ENCODE measurements around the gene GRIK3.

The GRIK3 gene

GRCh38 chr1:37055631-37056030 lies 21.3 kb upstream of the GRIK3 start:
- ChIA-PET POLR2A (no interaction called here), CTCF (no interaction called here)
- DNase-seq (ENCODE audit: extremely low spot score) = no peak
- no peak for TF ChIP-seq L3MBTL2 (conservative IDR thresholded peaks at IDR 0.05)
- TF ChIP-seq ZNF384 (IDR thresholded peaks at IDR 0.05) = no peak
- TF ChIP-seq HDGF (IDR thresholded peaks at IDR 0.05; ENCODE audit: borderline replicate concordance) = no peak
- TF ChIP-seq BHLHE40 (IDR thresholded peaks at IDR 0.05; ENCODE audit: borderline replicate concordance) = no peak
- no peak for TF ChIP-seq SP1 (IDR thresholded peaks at IDR 0.05)
- TF ChIP-seq, protein P1, sequence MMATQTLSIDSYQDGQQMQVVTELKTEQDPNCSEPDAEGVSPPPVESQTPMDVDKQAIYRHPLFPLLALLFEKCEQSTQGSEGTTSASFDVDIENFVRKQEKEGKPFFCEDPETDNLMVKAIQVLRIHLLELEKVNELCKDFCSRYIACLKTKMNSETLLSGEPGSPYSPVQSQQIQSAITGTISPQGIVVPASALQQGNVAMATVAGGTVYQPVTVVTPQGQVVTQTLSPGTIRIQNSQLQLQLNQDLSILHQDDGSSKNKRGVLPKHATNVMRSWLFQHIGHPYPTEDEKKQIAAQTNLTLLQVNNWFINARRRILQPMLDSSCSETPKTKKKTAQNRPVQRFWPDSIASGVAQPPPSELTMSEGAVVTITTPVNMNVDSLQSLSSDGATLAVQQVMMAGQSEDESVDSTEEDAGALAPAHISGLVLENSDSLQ (IDR thresholded peaks at IDR 0.05) = no peak
- no peak for TF ChIP-seq FOXA1 (IDR thresholded peaks at IDR 0.05)

DNA sequence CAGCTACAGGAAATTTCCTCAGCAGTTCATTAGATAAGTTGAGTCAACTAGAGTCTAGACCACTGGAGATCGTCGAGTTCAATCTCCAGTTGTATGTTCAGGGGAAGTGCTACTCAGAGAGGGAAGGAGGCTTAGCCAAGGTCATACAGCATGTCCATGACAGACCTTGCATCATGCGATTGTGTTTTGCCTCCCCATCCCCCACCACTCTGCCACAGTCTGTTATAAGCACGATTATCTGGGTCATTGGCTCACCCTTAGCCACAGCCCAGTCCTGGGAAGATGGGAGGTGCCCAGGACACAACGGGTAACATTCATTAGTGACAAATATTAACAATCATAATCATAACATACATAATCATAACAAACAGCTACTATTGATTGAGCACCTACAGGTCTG lies 18.9 kb upstream of the GRIK3 start:
- CTCF ChIA-PET = no interaction called here
- TF ChIP-seq ARNT (IDR thresholded peaks at IDR 0.05) (no peak), SUZ12 (IDR thresholded peaks at IDR 0.05) (no peak), ELF4 (IDR thresholded peaks at IDR 0.05) (no peak), HDGF (IDR thresholded peaks at IDR 0.05; ENCODE audit: borderline replicate concordance) (no peak), FOXM1 (IDR thresholded peaks at IDR 0.05; ENCODE audit: borderline replicate concordance) (no peak), L3MBTL2 (conservative IDR thresholded peaks at IDR 0.05) (no peak), FOXA1 (IDR thresholded peaks at IDR 0.05) (no peak), BHLHE40 (IDR thresholded peaks at IDR 0.05; ENCODE audit: borderline replicate concordance) (no peak), FOXK2 (IDR thresholded peaks at IDR 0.05) (no peak), NFRKB (IDR thresholded peaks at IDR 0.05) (no peak), SP1 (IDR thresholded peaks at IDR 0.05) (no peak), CTBP1 (IDR thresholded peaks at IDR 0.05; ENCODE audit: borderline replicate concordance) (no peak), LEF1 (IDR thresholded peaks at IDR 0.05; ENCODE audit: borderline replicate concordance) (no peak), ZNF384 (IDR thresholded peaks at IDR 0.05) (no peak), TARDBP (IDR thresholded peaks at IDR 0.05) (no peak)
- TF ChIP-seq, protein P1 (IDR thresholded peaks at IDR 0.05) = no peak
- POLR2A ChIA-PET = no interaction called here
- no peak for DNase-seq (ENCODE audit: extremely low spot score)

DNA sequence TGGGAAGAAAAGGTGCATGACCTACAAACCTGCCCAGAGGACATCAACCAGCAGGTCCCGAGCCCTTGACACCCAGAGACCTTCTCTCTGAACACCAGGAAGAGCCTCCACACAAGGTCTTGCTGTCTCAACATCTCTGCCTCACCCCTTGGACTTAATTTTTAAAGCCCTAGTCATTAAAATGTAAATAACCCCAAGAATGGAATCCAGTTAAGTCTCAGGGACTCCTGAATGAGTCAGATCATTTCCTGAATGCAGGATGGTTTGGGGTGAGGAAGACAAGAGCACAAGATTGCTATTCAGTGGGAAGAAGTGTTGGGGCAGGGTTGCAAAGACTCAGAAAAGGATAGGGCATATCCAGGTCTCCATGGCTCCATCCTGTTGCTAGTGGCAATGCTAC lies 17.8 kb upstream of the GRIK3 start:
- no peak for TF ChIP-seq BHLHE40 (IDR thresholded peaks at IDR 0.05; ENCODE audit: borderline replicate concordance)
- no peak for TF ChIP-seq TARDBP (IDR thresholded peaks at IDR 0.05)
- no peak for TF ChIP-seq ELF4 (IDR thresholded peaks at IDR 0.05)
- no peak for TF ChIP-seq SUZ12 (IDR thresholded peaks at IDR 0.05)
- no peak for TF ChIP-seq SP1 (IDR thresholded peaks at IDR 0.05)
- TF ChIP-seq FOXK2 (IDR thresholded peaks at IDR 0.05) = no peak
- no peak for TF ChIP-seq FOXM1 (IDR thresholded peaks at IDR 0.05; ENCODE audit: borderline replicate concordance)
- TF ChIP-seq CTBP1 (IDR thresholded peaks at IDR 0.05; ENCODE audit: borderline replicate concordance) = no peak
- TF ChIP-seq HDGF (IDR thresholded peaks at IDR 0.05; ENCODE audit: borderline replicate concordance) = no peak
- TF ChIP-seq, protein P1 (IDR thresholded peaks at IDR 0.05) = no peak
- TF ChIP-seq ARNT (IDR thresholded peaks at IDR 0.05) = no peak
- no peak for TF ChIP-seq FOXA1 (IDR thresholded peaks at IDR 0.05)
- no peak for TF ChIP-seq ZNF384 (IDR thresholded peaks at IDR 0.05)
- TF ChIP-seq L3MBTL2 (conservative IDR thresholded peaks at IDR 0.05) = no peak
- no peak for TF ChIP-seq NFRKB (IDR thresholded peaks at IDR 0.05)
- no peak for TF ChIP-seq LEF1 (IDR thresholded peaks at IDR 0.05; ENCODE audit: borderline replicate concordance)
- CTCF ChIA-PET = no interaction called here
- POLR2A ChIA-PET = no interaction called here
- no peak for DNase-seq (ENCODE audit: extremely low spot score)

- no peak for DNase-seq (ENCODE audit: extremely low spot score)
- TF ChIP-seq LEF1 (IDR thresholded peaks at IDR 0.05; ENCODE audit: borderline replicate concordance) (no peak), BHLHE40 (IDR thresholded peaks at IDR 0.05; ENCODE audit: borderline replicate concordance) (no peak), FOXM1 (IDR thresholded peaks at IDR 0.05; ENCODE audit: borderline replicate concordance) (no peak), CTBP1 (IDR thresholded peaks at IDR 0.05; ENCODE audit: borderline replicate concordance) (no peak), SP1 (IDR thresholded peaks at IDR 0.05) (no peak), HDGF (IDR thresholded peaks at IDR 0.05; ENCODE audit: borderline replicate concordance) (no peak), ARNT (IDR thresholded peaks at IDR 0.05) (no peak)
- TF ChIP-seq, protein P1 (IDR thresholded peaks at IDR 0.05) = no peak
- ChIA-PET CTCF (no interaction called here), POLR2A (no interaction called here)
Observed at GRCh38 chr1:37051346-37051745, 17.0 kb upstream of the GRIK3 start.

- ChIA-PET CTCF (no interaction called here), POLR2A (no interaction called here)
- no peak for TF ChIP-seq FOXA1 (IDR thresholded peaks at IDR 0.05)
- TF ChIP-seq, protein P1 (IDR thresholded peaks at IDR 0.05) = no peak
- TF ChIP-seq ZNF384 (IDR thresholded peaks at IDR 0.05) = no peak
- TF ChIP-seq ELF4 (IDR thresholded peaks at IDR 0.05) = no peak
- TF ChIP-seq L3MBTL2 (conservative IDR thresholded peaks at IDR 0.05) = no peak
- no peak for DNase-seq (ENCODE audit: extremely low spot score)
Observed at GRCh38 chr1:37047542-37047941, 13.2 kb upstream of the GRIK3 start.

DNA sequence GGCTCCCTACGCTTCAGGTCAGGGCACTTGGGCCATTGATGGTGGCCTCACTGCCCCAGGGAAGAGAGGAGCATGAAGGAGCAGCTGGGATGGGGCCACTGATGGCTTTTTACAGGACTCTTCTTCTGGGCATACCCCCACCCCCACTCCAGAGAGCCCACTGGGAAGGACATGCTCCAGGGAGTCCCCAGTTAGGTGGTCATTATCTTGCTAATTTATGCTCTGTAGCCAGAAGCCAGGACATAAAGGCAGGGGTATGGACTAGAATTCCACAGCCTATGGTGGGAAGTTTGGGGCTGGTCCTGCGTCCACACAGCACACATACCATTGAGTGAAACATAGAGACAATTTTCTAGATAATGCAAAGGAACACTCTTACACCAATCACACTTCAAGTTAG lies 8.8 kb upstream of the GRIK3 start:
- ChIA-PET CTCF (no interaction called here), POLR2A (no interaction called here)
- TF ChIP-seq SP1 (IDR thresholded peaks at IDR 0.05) (no peak), ZNF384 (IDR thresholded peaks at IDR 0.05) (no peak), L3MBTL2 (conservative IDR thresholded peaks at IDR 0.05) (no peak), NFRKB (IDR thresholded peaks at IDR 0.05) (no peak), TARDBP (IDR thresholded peaks at IDR 0.05) (no peak)
- no peak for DNase-seq (ENCODE audit: extremely low spot score)

All from HEK293T (cell line).